ENCODE results near the gene TBK1. TPM values are rescaled to one million over a fixed set of nuclear protein-coding genes. Genes with fewer than 3 reads are reported as not detected.

Gene TBK1
- total and polyA plus RNA-seq, 9 of the 15 experiments (the other 6 are each of a cell fraction or from before 2014, with no cell fraction given), result 20.4 to 42.0 (median 27.8) TPM

- TF ChIP-seq USF1 (CRISPR knock-in tag; IDR thresholded peaks at IDR 0.05) (no peak; the same call in 1 of the 2 replicates), MAFK (IDR thresholded peaks at IDR 0.05; ENCODE audit: low read length) (no peak), RCOR1 (IDR thresholded peaks at IDR 0.05; ENCODE audit: borderline replicate concordance in 1 of 2, low read depth in 2 of 2, low read length in 2 of 2) (peak in 1 of 2 experiments; percentile 69; a peak in 1 of 4 replicates), ZNF174 (CRISPR knock-in tag; IDR thresholded peaks at IDR 0.05) (no peak), ZFP1 (CRISPR knock-in tag; IDR thresholded peaks at IDR 0.05) (no peak), ZNF316 (IDR thresholded peaks at IDR 0.05) (peak; percentile 35; the same call in 1 of the 2 replicates), TOE1 (IDR thresholded peaks at IDR 0.05; ENCODE audit: borderline replicate concordance) (peak; percentile 67; the same call in 1 of the 2 replicates), TOE1 (CRISPR knock-in tag; IDR thresholded peaks at IDR 0.05; ENCODE audit: borderline replicate concordance, low read depth) (no peak; the same call in 1 of the 2 replicates), ZNF280B (CRISPR knock-in tag; IDR thresholded peaks at IDR 0.05) (no peak), NCOA1 (IDR thresholded peaks at IDR 0.05; ENCODE audit: low read depth) (no peak; the same call in 1 of the 2 replicates), DLX4 (CRISPR knock-in tag; IDR thresholded peaks at IDR 0.05) (no peak), TAF7 (tag; IDR thresholded peaks at IDR 0.05) (peak; percentile 32; the same call in 1 of the 2 replicates), TEAD1 (CRISPR knock-in tag; IDR thresholded peaks at IDR 0.05) (peak; percentile 43 to 89; a peak in 3 of 4 replicates), TCFL5 (CRISPR knock-in tag; conservative IDR thresholded peaks at IDR 0.05) (no peak), RERE (CRISPR knock-in tag; IDR thresholded peaks at IDR 0.05; ENCODE audit: borderline replicate concordance) (no peak; the same call in 1 of the 2 replicates), MYNN (IDR thresholded peaks at IDR 0.05) (no peak), MYNN (CRISPR knock-in tag; IDR thresholded peaks at IDR 0.05) (no peak)
Observed at GRCh38 chr12:64404470-64405256, 47.3 kb upstream of the TBK1 start (continued).
